Measurements from ENCODE around the gene PRDX1. TPM values are rescaled to one million over a fixed set of nuclear protein-coding genes. Genes with fewer than 3 reads are reported as not detected.

PRDX1 gene
- total and polyA plus RNA-seq, 2 donors = 347 to 389 TPM

DNA sequence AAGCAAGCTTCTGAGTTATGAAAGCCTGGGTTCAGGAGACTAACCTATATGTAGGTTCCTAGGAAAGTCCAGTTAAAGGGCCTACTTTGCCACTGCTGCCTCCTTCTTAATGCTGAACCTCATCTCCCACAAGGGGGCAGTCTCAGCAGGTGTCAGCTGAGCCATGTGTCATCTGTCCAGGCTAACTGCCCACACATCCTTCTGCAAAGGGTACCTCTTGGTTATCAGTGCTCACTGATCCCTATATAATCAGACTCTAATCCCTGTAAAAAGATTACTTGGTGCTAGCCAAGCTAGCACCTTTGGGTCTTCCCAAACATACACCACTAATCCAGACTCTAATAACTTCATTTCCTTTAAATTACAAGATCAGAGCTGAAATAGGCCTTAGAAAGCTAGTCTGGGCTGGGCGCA is 9.0 kb downstream of the PRDX1 start:
- WGBS = 100% methylated on average over 1 of the region's 1 CpG
- Histone ChIP-seq H3K4me1 (ENCODE audit: control insufficient read depth in 2 of 2, insufficient read depth in 2 of 2, low read length in 2 of 2) (no peaks in the 10 kb centered on the region), H3K27ac (ENCODE audit: low read depth in 1 of 2, low read length in 1 of 2) (no peak overlapping the region), H3K27me3 (ENCODE audit: control insufficient read depth in 2 of 2, insufficient read depth in 1 of 2, low read length in 1 of 2) (no peaks in the 10 kb centered on the region), H3K36me3 (ENCODE audit: control insufficient read depth in 2 of 2, insufficient read depth in 2 of 2, low read length in 1 of 2) (peaks cover 70 to 87% of the 10 kb centered on the region in 2 donors), H3K4me3 (ENCODE audit: low read length in 2 of 2) (no peak overlapping the region), H3K9me3 (ENCODE audit: control insufficient read depth in 2 of 2, insufficient read depth in 1 of 2, low read length in 1 of 2) (no peaks in the 10 kb centered on the region)
- peak in 5 of 9 donors; percentile 33 to 60 (median 38) for DNase-seq (ENCODE audit: low read depth in 6 of 9, low spot score in 9 of 9)

DNA sequence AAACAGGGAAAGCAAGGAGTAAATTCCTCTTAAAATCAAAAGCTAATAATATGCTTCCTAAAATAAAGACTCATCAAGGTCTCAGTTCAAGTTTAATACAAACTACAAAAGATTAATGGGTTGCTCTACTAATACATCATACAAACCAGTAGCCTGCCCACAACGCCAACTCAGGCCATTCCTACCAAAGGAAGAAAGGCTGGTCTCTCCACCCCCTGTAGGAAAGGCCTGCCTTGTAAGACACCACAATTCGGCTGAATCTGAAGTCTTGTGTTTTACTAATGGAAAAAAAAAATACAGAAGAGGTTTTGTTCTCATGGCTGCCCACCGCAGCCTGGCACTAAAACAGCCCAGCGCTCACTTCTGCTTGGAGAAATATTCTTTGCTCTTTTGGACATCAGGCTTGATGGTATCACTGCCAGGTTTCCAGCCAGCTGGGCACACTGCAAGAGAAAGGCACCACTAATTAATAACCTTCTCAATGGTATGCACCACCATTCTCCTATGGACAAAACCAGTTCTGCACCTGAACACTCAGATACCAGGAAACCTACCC is 10.6 kb downstream of the PRDX1 start:
- WGBS = 97% methylated on average over 4 of the region's 4 CpGs
- Histone ChIP-seq H3K9me3 (ENCODE audit: control insufficient read depth in 2 of 2, insufficient read depth in 1 of 2, low read length in 1 of 2) (no peaks in the 10 kb centered on the region), H3K4me3 (ENCODE audit: low read length in 2 of 2) (no peak overlapping the region), H3K27ac (ENCODE audit: low read depth in 1 of 2, low read length in 1 of 2) (no peak overlapping the region), H3K4me1 (ENCODE audit: control insufficient read depth in 2 of 2, insufficient read depth in 2 of 2, low read length in 2 of 2) (no peaks in the 10 kb centered on the region), H3K36me3 (ENCODE audit: control insufficient read depth in 2 of 2, insufficient read depth in 2 of 2, low read length in 1 of 2) (peaks cover 59 to 76% of the 10 kb centered on the region in 2 donors), H3K27me3 (ENCODE audit: control insufficient read depth in 2 of 2, insufficient read depth in 1 of 2, low read length in 1 of 2) (no peaks in the 10 kb centered on the region)
- DNase-seq (ENCODE audit: low read depth in 6 of 9, low spot score in 9 of 9) = no peak

DNA sequence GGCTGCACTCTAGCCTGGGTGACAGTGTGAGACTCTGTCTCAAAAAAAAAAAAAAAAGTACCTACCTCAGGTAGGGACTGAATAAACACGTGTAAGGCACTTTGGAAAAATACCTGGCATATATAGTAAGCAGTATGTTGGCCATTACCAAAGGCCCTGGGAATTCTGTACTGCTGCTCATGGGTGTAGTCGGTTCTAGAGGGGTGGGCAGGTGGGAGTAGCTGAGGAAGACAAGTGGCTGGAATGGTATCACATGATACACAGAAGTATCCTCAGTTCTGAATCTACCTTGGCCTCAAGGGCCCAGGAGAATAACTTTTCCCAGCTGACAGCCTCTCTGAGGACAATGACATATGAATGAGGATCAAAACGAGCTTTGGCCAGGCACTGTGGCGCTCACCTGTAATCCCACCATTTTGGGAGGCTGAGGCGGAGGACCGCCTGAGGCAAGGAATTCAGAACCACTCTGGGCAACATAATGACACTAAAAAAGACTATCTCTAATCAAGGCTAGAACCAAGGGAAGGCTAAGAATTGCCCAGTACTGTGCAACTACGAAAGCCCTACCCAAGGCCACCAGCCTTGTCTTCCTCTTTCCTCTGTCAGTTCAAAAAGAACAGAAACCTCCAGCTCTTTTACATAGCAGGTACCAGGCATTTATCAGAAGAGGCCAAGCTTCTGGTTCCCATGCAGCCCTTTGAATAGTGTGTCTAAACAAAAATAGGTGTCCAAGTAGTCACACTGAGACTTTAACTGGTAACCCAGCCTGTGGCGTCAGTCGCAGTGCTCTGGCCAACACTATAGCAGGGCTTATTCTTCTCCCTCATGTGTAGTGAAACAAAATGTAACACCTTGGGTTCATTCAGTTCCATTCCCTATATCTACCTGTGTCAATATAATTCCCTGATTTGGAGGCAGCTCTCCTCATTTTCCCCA is 11.4 kb downstream of the PRDX1 start:
- Histone ChIP-seq H3K4me3 (ENCODE audit: low read length in 2 of 2) (no peak overlapping the region), H3K9me3 (ENCODE audit: control insufficient read depth in 2 of 2, insufficient read depth in 1 of 2, low read length in 1 of 2) (no peaks in the 10 kb centered on the region), H3K27me3 (ENCODE audit: control insufficient read depth in 2 of 2, insufficient read depth in 1 of 2, low read length in 1 of 2) (no peaks in the 10 kb centered on the region), H3K4me1 (ENCODE audit: control insufficient read depth in 2 of 2, insufficient read depth in 2 of 2, low read length in 2 of 2) (no peaks in the 10 kb centered on the region), H3K36me3 (ENCODE audit: control insufficient read depth in 2 of 2, insufficient read depth in 2 of 2, low read length in 1 of 2) (peaks cover 53 to 71% of the 10 kb centered on the region in 2 donors), H3K27ac (ENCODE audit: low read depth in 1 of 2, low read length in 1 of 2) (no peak overlapping the region)
- 86% methylated on average over 9 of the region's 9 CpGs for WGBS
- no peak for DNase-seq (ENCODE audit: low read depth in 6 of 9, low spot score in 9 of 9)

DNA sequence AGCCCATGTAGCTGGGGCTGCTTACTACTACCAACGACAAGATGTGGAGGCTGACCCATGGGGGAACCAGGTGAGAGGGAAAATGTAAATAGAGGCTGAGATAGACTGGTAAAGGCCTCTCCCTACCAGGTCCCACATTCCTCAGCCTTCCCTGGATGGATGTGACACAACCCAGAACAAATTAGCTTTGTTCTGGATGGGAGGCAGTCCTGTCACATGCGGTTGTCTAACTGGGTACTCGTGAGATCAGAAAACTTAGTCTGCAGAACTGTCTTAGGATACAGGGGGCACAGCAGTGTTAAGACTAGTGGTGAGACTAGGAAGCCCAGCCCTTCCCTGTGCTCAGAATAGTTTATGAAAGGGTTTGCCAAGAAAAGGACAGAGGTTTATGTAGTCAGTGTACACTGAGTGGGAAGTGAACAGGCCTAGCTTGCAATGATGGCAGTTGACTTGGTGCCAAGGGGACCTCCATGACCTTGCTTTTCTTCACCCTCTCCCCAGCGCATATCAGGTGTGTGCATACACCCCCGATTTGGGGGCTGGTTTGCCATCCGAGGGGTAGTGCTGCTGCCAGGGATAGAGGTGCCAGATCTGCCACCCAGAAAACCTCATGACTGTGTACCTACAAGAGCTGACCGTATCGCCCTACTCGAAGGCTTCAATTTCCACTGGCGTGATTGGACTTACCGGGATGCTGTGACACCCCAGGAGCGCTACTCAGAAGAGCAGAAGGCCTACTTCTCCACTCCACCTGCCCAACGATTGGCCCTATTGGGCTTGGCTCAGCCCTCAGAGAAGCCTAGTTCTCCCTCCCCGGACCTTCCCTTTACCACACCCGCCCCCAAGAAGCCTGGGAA is 13.2 kb downstream of the PRDX1 start:
- DNase-seq (ENCODE audit: low read depth in 6 of 9, low spot score in 9 of 9) = no peak
- peaks cover 41 to 55% of the 10 kb centered on the region in 2 donors for H3K36me3 ChIP-seq (ENCODE audit: control insufficient read depth in 2 of 2, insufficient read depth in 2 of 2, low read length in 1 of 2)
- no peaks in the 10 kb centered on the region for H3K4me1 ChIP-seq (ENCODE audit: control insufficient read depth in 2 of 2, insufficient read depth in 2 of 2, low read length in 2 of 2)
- H3K27ac ChIP-seq (ENCODE audit: low read depth in 1 of 2, low read length in 1 of 2) = no peak overlapping the region
- no peaks in the 10 kb centered on the region for H3K27me3 ChIP-seq (ENCODE audit: control insufficient read depth in 2 of 2, insufficient read depth in 1 of 2, low read length in 1 of 2)
- 94% methylated on average over 15 of the region's 15 CpGs for WGBS
- H3K9me3 ChIP-seq (ENCODE audit: control insufficient read depth in 2 of 2, insufficient read depth in 1 of 2, low read length in 1 of 2) = no peaks in the 10 kb centered on the region
- no peak overlapping the region for H3K4me3 ChIP-seq (ENCODE audit: low read length in 2 of 2)

DNA sequence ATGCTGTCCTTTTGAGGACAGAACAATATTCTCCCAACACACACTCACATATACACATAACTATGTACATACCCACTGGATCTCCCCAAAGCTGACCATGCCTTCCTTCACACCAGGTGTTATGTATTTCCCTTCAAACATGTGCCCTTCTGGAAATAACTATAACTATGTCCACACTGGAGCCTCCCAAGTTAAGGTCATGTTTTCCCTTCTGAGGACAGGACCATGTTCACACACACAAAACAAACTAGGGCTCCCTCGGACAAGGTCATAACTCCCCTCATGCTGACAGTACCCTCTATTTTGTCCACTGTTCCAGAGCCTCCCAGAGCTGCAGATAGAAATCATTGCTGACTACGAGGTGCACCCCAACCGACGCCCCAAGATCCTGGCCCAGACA is 13.8 kb downstream of the PRDX1 start:
- WGBS = 98% methylated on average over 4 of the region's 4 CpGs
- Histone ChIP-seq H3K27ac (ENCODE audit: low read depth in 1 of 2, low read length in 1 of 2) (no peak overlapping the region), H3K27me3 (ENCODE audit: control insufficient read depth in 2 of 2, insufficient read depth in 1 of 2, low read length in 1 of 2) (no peaks in the 10 kb centered on the region), H3K4me3 (ENCODE audit: low read length in 2 of 2) (no peak overlapping the region), H3K36me3 (ENCODE audit: control insufficient read depth in 2 of 2, insufficient read depth in 2 of 2, low read length in 1 of 2) (peaks cover 41 to 49% of the 10 kb centered on the region in 2 donors), H3K9me3 (ENCODE audit: control insufficient read depth in 2 of 2, insufficient read depth in 1 of 2, low read length in 1 of 2) (no peaks in the 10 kb centered on the region), H3K4me1 (ENCODE audit: control insufficient read depth in 2 of 2, insufficient read depth in 2 of 2, low read length in 2 of 2) (no peaks in the 10 kb centered on the region)
- no peak for DNase-seq (ENCODE audit: low read depth in 6 of 9, low spot score in 9 of 9)

DNA sequence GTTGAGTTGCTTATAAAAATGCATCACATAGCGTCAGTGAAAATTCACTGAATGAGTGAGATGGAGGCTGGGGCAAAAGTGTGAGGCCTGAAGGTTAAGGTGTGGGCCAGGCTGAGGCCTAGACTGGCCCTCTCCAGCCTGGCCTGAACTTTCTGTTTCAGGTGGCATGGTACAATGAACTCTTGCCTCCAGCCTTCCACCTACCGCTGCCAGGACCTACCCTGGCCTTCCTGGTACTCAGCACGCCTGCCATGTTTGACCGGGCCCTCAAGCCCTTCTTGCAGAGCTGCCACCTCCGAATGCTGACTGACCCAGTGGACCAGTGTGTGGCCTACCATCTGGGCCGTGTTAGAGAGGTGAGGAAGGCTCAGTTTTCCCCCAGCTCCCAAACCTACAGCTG is 14.5 kb downstream of the PRDX1 start:
- no peak overlapping the region for H3K4me3 ChIP-seq (ENCODE audit: low read length in 2 of 2)
- no peaks in the 10 kb centered on the region for H3K4me1 ChIP-seq (ENCODE audit: control insufficient read depth in 2 of 2, insufficient read depth in 2 of 2, low read length in 2 of 2)
- WGBS = 97% methylated on average over 6 of the region's 6 CpGs
- no peak overlapping the region for H3K27ac ChIP-seq (ENCODE audit: low read depth in 1 of 2, low read length in 1 of 2)
- DNase-seq (ENCODE audit: low read depth in 6 of 9, low spot score in 9 of 9) = no peak
- H3K27me3 ChIP-seq (ENCODE audit: control insufficient read depth in 2 of 2, insufficient read depth in 1 of 2, low read length in 1 of 2) = no peaks in the 10 kb centered on the region
- H3K9me3 ChIP-seq (ENCODE audit: control insufficient read depth in 2 of 2, insufficient read depth in 1 of 2, low read length in 1 of 2) = no peaks in the 10 kb centered on the region
- peaks cover 41 to 43% of the 10 kb centered on the region in 2 donors for H3K36me3 ChIP-seq (ENCODE audit: control insufficient read depth in 2 of 2, insufficient read depth in 2 of 2, low read length in 1 of 2)

DNA sequence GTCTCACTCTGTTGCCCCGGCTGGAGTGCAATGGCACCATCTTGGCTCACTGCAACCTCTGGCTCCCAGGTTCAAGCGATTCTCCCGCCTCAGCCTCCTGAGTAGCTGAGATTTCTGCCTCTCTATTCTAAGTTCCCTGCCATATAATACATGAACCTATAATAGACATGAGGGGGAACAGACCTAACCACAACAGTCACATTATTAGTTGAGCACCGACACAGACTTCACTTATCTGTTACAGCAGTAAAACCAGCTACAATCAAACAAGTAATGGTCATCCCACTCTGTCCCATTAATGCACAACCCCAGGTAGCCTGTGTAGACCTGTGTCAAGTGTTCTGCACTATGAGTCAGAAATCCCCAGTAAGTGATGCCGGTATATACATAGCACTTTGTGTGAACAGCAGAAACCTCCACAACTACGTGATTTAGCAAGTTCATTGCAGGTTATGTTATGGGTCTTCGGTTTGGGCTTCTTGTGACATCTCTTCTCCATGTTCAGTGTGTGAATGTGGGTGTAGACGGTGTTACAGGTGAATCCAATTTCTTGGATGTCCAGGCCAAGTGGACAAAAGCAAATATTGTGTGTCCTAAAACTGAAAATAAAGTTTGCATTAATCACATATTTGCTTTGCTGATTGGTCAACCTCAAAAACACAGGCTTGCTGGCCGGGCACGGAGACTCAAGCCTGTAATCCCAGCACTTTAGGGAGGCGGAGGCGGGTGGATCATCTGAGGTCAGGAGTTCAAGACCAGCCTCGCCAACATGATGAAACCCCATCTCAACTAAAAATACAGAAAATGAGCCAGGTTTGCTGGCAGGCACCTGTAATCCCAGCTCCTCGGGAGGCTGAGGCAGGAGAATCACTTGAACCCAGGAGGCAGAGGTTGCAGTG is 18.0 kb downstream of the PRDX1 start:
- no peaks in the 10 kb centered on the region for H3K27me3 ChIP-seq (ENCODE audit: control insufficient read depth in 2 of 2, insufficient read depth in 1 of 2, low read length in 1 of 2)
- H3K36me3 ChIP-seq (ENCODE audit: control insufficient read depth in 2 of 2, insufficient read depth in 2 of 2, low read length in 1 of 2) = peaks cover 10 to 13% of the 10 kb centered on the region in 2 donors
- H3K4me1 ChIP-seq (ENCODE audit: control insufficient read depth in 2 of 2, insufficient read depth in 2 of 2, low read length in 2 of 2) = peaks cover 8 to 22% of the 10 kb centered on the region in 2 donors
- H3K4me3 ChIP-seq (ENCODE audit: low read length in 2 of 2) = no peak overlapping the region
- WGBS = 98% methylated on average over 14 of the region's 14 CpGs
- H3K27ac ChIP-seq (ENCODE audit: low read depth in 1 of 2, low read length in 1 of 2) = no peak overlapping the region
- no peak for DNase-seq (ENCODE audit: low read depth in 6 of 9, low spot score in 9 of 9)
- no peaks in the 10 kb centered on the region for H3K9me3 ChIP-seq (ENCODE audit: control insufficient read depth in 2 of 2, insufficient read depth in 1 of 2, low read length in 1 of 2)

DNA sequence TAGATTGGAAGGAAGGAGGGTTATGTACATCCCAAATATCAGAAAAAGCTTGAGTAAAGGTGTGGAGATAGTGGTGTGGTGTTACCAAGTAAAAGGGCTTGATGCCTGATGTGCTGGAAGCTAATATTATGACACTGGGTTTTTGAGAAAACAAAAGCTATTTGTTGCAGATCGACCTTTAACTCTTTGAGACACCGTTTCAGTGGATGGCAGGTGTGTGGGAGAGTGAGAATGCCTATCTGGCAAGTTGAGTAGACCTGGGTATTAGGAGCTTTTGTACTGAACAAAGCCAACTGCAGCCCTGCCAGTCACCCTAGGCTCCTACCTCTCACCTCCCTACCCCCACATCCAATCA is 20.2 kb downstream of the PRDX1 start:
- peaks cover 8 to 22% of the 10 kb centered on the region in 2 donors for H3K4me1 ChIP-seq (ENCODE audit: control insufficient read depth in 2 of 2, insufficient read depth in 2 of 2, low read length in 2 of 2)
- no peaks in the 10 kb centered on the region for H3K36me3 ChIP-seq (ENCODE audit: control insufficient read depth in 2 of 2, insufficient read depth in 2 of 2, low read length in 1 of 2)
- no peak for DNase-seq (ENCODE audit: low read depth in 6 of 9, low spot score in 9 of 9)
- H3K27me3 ChIP-seq (ENCODE audit: control insufficient read depth in 2 of 2, insufficient read depth in 1 of 2, low read length in 1 of 2) = no peaks in the 10 kb centered on the region
- 94% methylated on average over 2 of the region's 2 CpGs for WGBS
- H3K9me3 ChIP-seq (ENCODE audit: control insufficient read depth in 2 of 2, insufficient read depth in 1 of 2, low read length in 1 of 2) = no peaks in the 10 kb centered on the region
- H3K27ac ChIP-seq (ENCODE audit: low read depth in 1 of 2, low read length in 1 of 2) = no peak overlapping the region
- no peak overlapping the region for H3K4me3 ChIP-seq (ENCODE audit: low read length in 2 of 2)
